GM21786 (cell line): ENCODE data around the gene RBM34.

Source experiments
- ATAC-seq: cut with Tn5 transposase; IDR thresholded peaks from one replicate; pipeline ENCODE4 v1.9.1; 2021; ENCODE audit not compliant: unreplicated experiment

RBM34 gene

GRCh38 chr1:235156265-235156664 is 4.8 kb downstream of the RBM34 start:
- ATAC-seq: no peak

GRCh38 chr1:235152235-235152634 is 8.8 kb downstream of the RBM34 start:
- no peak for ATAC-seq

GRCh38 chr1:235151033-235151432 is 10.0 kb downstream of the RBM34 start:
- no peak for ATAC-seq

- no peak for ATAC-seq
Observed at GRCh38 chr1:235149824-235150223, 11.2 kb downstream of the RBM34 start.

GRCh38 chr1:235147269-235147668 is 13.8 kb downstream of the RBM34 start:
- ATAC-seq: no peak

GRCh38 chr1:235145639-235146038 is 15.4 kb downstream of the RBM34 start:
- no peak for ATAC-seq

- ATAC-seq: no peak
Observed at GRCh38 chr1:235142991-235143390, 18.1 kb downstream of the RBM34 start.

- ATAC-seq: no peak
Observed at GRCh38 chr1:235139315-235139714, 21.7 kb downstream of the RBM34 start.

- ATAC-seq: no peak
Observed at GRCh38 chr1:235138821-235139220, 22.2 kb downstream of the RBM34 start.

GRCh38 chr1:235136111-235136510 is 24.9 kb downstream of the RBM34 start:
- ATAC-seq: no peak

GRCh38 chr1:235134171-235134570 is 26.9 kb downstream of the RBM34 start:
- no peak for ATAC-seq

- ATAC-seq: no peak
Observed at GRCh38 chr1:235133086-235133485, 28.0 kb downstream of the RBM34 start.

- no peak for ATAC-seq
Observed at GRCh38 chr1:235131961-235132360, 29.1 kb downstream of the RBM34 start.

GRCh38 chr1:235130766-235131270 is 30.2 kb downstream of the RBM34 start:
- ATAC-seq: no peak

- ATAC-seq: no peak
Observed at GRCh38 chr1:235129774-235130570, 31.1 kb downstream of the RBM34 start.

- ATAC-seq: peak; percentile 96
Observed at GRCh38 chr1:235128456-235129328, 32.4 kb downstream of the RBM34 start, which contains the start of gene TOMM20. TOMM20 (minus strand) TSS chr1:235128837; CDS start chr1:235128715, 122 bp downstream.

- no peak for ATAC-seq
Observed at GRCh38 chr1:235127732-235128455, 33.2 kb downstream of the RBM34 start.

GRCh38 chr1:235127203-235127602 is 33.8 kb downstream of the RBM34 start:
- no peak for ATAC-seq

- ATAC-seq: no peak
Observed at GRCh38 chr1:235124665-235125064, 36.4 kb downstream of the RBM34 start.

- no peak for ATAC-seq
Observed at GRCh38 chr1:235124111-235124510, 36.9 kb downstream of the RBM34 start.

- no peak for ATAC-seq
Observed at GRCh38 chr1:235122348-235122747, 38.7 kb downstream of the RBM34 start.
